Activated CD4-positive, alpha-beta T cell treated with anti-CD3 and anti-CD28 coated beads for 36 hours (primary cell): ENCODE measurements around the gene TUB. TPM values are rescaled to one million over a fixed set of nuclear protein-coding genes. Genes with fewer than 3 reads are reported as not detected.

ENCODE experiments used
- ATAC-seq: fragments of 200-7000 bp; cut with Tn5 transposase; one replicate; pipeline ENCODE4 v1.10.0; 2021; ENCODE audit warnings: mild to moderate bottlenecking, moderate library complexity
- CTCF ChIA-PET: fragments of 350-600 bp; sonication (Branson Sonifier 250); formaldehyde crosslinking; loops from one replicate; lab custom pipeline; 2021; ENCODE audit warnings: antibody characterized with exemption; lab: Charles Lee
- POLR2A ChIA-PET: fragments of 350-600 bp; sonication (Branson Sonifier 250); formaldehyde crosslinking; loops from one replicate; lab custom pipeline; 2021; ENCODE audit warnings: antibody characterized with exemption, inconsistent platforms; lab: Charles Lee
- DNase-seq: peaks from one replicate; pipeline ENCODE4 v3.0.0-alpha.2; 2020
- H3K27ac Mint-ChIP-seq: one replicate; pipeline ENCODE4 v1.8.0; 2021; ENCODE audit warnings: mixed read lengths
- H3K27me3 Mint-ChIP-seq: one replicate; pipeline ENCODE4 v1.8.0; 2021; ENCODE audit warnings: mixed read lengths
- H3K36me3 Mint-ChIP-seq: one replicate; pipeline ENCODE4 v1.8.0; 2021; ENCODE audit warnings: low read depth, mixed read lengths
- H3K4me1 Mint-ChIP-seq: one replicate; pipeline ENCODE4 v1.8.0; 2021; ENCODE audit warnings: mixed read lengths
- H3K4me3 Mint-ChIP-seq: one replicate; pipeline ENCODE4 v1.8.0; 2021; ENCODE audit warnings: mild to moderate bottlenecking, moderate library complexity, mixed read lengths
- H3K9me3 Mint-ChIP-seq: one replicate; pipeline ENCODE4 v1.8.0; 2021; ENCODE audit warnings: low read depth, mixed read lengths
- intact Hi-C, 2 experiments: fragments of 100-400 bp; cut with DNase I in 1 of 2; cut with micrococcal nuclease in 1 of 2; formaldehyde crosslinking; loops; one replicate each; pipeline versions ENCODE4 v1.14.2 to v1.15.1; 2022 to 2024; cut with DNase I, micrococcal nuclease
- total RNA-seq, 2 experiments: library from RNA; stranded (reverse); gene quantifications; one replicate each; pipeline ENCODE4 v1.2.3, GENCODE V29; 2021

The TUB gene
- total RNA-seq, 2 experiments from 2014 or later = 0.33 to 0.48 TPM

DNA sequence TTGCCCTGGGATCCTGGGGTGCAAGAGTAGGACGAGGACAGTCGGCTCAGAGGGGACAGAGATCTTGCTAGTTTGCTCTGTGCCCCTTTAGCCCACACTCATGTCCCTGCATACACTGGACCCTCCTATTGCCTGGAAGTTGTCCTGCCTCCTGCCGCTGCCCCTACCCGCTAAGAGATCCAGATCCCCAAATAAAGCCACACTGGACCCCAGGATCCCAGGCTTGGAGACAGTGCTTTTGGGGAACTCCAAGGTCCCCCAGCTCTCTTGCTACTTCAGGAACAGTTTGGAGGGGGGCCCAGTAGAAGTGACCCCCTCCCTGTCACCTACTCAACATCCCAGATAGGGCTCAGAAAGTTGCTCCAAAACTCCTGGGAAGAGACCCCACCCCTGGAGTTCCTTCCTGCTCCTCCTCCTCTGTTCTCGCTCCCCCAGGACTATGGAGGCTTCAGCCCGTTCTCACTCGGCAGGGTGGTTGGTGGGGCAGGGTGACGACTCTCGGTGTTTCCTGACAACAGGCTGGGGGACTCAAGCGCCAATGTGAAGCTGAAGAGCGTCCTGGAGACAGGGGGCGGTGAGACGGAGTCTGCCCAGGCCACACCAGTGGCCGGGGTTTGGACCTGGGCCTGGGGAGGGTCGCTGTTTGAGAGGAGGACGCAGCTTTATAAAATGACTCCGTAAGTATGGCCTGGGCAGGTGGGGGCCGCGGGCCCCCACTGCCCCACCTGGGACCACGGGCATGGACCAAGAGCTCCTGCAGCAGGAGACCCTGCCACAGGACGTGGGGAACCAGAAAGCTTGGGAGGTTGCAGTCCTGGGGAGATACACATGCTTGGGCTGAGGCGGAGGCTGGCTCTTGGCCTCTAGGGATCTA is 19.2 kb upstream of the TUB start:
- H3K27me3 Mint-ChIP-seq = no peaks in the 10 kb centered on the region
- H3K4me3 Mint-ChIP-seq = no peak overlapping the region
- H3K27ac Mint-ChIP-seq = no peak overlapping the region
- H3K36me3 Mint-ChIP-seq = no peaks in the 10 kb centered on the region
- no peaks in the 10 kb centered on the region for H3K4me1 Mint-ChIP-seq
- intact Hi-C loops = no loop called here
- CTCF ChIA-PET = interaction anchor here (1.1 kb wide), 1 partner anchor 56 kb away, joined by 6 read pairs; no protein-coding TSS in a partner anchor
- no peak for DNase-seq
- ATAC-seq = no peak
- POLR2A ChIA-PET = no interaction called here
- no peaks in the 10 kb centered on the region for H3K9me3 Mint-ChIP-seq

DNA sequence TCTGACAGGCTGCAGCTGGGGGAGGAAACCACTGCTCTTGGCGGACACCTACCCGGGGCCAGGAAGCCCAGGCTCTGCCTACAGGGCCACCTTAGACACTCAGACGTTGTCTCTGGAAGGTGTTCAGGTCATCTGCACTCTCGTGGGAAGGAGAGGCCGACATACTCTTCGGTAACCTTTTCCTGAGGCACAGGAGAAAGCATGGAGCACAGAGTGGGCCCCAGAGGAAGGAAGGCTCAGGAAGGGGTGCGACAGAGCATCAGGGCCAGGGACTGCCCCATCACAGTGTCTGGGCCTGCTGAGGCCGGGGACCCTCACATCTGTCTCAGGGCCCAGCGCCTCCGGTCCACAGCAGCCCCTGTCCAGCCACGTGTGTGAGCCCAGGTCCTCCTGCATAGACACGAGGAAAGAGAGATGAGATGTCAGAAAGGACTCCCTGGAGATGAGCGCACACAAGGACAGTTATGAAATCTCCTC is 18.2 kb upstream of the TUB start:
- POLR2A ChIA-PET = no interaction called here
- Mint-ChIP-seq H3K36me3 (no peaks in the 10 kb centered on the region), H3K9me3 (no peaks in the 10 kb centered on the region), H3K4me3 (no peak overlapping the region), H3K27me3 (peaks cover 3% of the 10 kb centered on the region), H3K27ac (no peak overlapping the region), H3K4me1 (no peaks in the 10 kb centered on the region)
- CTCF ChIA-PET = interaction anchor here (0.6 to 1.3 kb wide), 2 partner anchors 30 to 76 kb away, joined by 3 read pairs; partner anchors contain the start of gene EIF3F
- intact Hi-C loops = no loop called here
- DNase-seq = no peak
- no peak for ATAC-seq

DNA sequence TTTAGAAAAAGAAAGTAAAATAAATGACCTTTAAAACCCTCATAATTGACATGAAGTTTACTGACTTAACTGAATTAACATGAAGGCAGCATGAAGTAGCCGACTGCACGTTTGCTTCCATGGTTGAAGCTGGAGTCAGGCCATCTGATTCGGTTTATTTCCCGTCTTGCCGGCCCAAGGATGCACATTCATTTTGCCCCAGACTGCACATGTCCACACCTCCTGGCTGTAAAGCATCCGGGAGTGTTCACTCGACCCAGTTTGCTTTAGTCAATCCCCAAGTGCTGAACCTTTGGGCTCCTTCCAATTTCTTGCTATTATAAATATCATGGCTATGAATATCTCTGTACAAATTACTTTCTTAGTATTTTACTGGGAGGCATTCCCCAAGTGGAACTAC is 17.7 kb upstream of the TUB start:
- no peaks in the 10 kb centered on the region for H3K36me3 Mint-ChIP-seq
- no peaks in the 10 kb centered on the region for H3K4me1 Mint-ChIP-seq
- no peaks in the 10 kb centered on the region for H3K9me3 Mint-ChIP-seq
- DNase-seq (no peak), ATAC-seq (no peak)
- ChIA-PET POLR2A (no interaction called here), CTCF (interaction anchor here (1.3 to 1.6 kb wide), 2 partner anchors 21 to 76 kb away, joined by 3 to 4 read pairs; partner anchors contain the start of gene EIF3F)
- H3K27ac Mint-ChIP-seq = no peak overlapping the region
- intact Hi-C loops = no loop called here
- H3K4me3 Mint-ChIP-seq = no peak overlapping the region
- peaks cover 3% of the 10 kb centered on the region for H3K27me3 Mint-ChIP-seq

DNA sequence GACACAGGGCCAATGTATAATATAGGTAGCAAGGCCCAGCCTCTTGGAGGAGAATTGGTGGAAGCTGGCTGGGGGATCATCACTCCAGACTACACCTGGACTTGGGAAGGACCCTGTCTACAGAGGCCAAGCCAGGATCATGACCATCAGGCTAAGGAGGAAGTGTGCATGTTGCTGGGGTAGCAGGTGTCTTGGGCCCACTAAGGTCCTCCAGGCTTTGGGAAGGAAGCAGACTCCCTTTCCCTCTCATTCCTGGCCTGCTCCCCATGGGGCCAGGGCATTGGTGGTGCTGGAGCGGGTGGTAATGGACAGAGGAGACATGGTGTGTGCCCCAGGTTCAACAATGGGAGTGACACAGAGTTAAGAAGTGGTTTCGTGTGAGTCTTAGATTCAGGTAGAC is 16.0 kb upstream of the TUB start:
- Mint-ChIP-seq H3K4me1 (no peaks in the 10 kb centered on the region), H3K4me3 (no peak overlapping the region), H3K9me3 (no peaks in the 10 kb centered on the region), H3K27ac (no peak overlapping the region), H3K36me3 (no peaks in the 10 kb centered on the region), H3K27me3 (peaks cover 7% of the 10 kb centered on the region)
- no peak for DNase-seq
- CTCF ChIA-PET = no interaction called here
- POLR2A ChIA-PET = no interaction called here
- intact Hi-C loops = no loop called here
- no peak for ATAC-seq

DNA sequence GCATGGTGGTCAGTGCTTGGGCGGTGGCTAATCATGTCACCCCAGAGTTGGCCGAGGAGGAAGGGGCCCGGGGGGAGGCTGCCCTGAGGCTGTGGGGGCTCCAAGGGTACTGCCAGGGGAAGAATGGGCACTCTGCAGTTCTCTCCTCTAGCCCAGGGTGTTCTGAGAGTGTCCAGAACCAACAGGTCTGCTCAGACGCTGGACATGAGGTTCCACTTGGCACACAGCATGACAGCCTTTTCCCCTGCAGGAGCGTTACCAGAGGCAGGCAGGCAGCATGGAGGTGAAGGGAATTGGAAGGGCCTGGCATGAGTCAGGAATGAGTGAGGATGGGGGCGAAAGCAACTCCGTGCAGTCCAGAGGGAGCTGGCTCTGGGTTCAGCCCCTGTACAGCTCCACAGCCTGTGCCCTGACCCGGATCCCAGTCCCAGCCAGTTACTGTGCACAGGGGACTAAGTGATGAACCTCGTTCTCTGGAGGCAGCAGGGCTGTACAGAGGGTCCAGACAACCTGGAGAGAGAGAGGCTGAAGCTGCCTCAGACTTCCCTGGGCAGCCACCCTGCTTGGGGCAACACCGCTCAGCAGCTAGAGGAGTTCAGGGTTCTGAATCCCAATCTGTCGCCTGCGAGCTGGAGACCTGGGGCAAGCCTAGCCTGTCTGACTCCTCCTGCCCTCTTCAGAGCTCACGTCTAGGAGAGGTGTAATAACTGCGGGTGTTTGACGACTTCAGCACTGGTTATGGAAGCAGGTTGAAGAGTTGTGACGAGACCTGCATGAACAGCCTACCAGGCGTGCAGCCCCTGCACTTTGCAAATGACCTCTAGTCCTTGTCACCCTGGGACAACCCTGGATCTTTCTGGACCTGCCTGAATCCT is 14.7 kb upstream of the TUB start:
- no peaks in the 10 kb centered on the region for H3K36me3 Mint-ChIP-seq
- H3K4me3 Mint-ChIP-seq = no peak overlapping the region
- H3K9me3 Mint-ChIP-seq = no peaks in the 10 kb centered on the region
- peaks cover 9% of the 10 kb centered on the region for H3K27me3 Mint-ChIP-seq
- no peak overlapping the region for H3K27ac Mint-ChIP-seq
- intact Hi-C loops = no loop called here
- no peaks in the 10 kb centered on the region for H3K4me1 Mint-ChIP-seq
- ChIA-PET POLR2A (no interaction called here), CTCF (interaction anchor here (0.8 to 2.6 kb wide), 2 partner anchors 33 kb away, joined by 3 to 7 read pairs; no protein-coding TSS in a partner anchor)
- DNase-seq (no peak), ATAC-seq (no peak)

DNA sequence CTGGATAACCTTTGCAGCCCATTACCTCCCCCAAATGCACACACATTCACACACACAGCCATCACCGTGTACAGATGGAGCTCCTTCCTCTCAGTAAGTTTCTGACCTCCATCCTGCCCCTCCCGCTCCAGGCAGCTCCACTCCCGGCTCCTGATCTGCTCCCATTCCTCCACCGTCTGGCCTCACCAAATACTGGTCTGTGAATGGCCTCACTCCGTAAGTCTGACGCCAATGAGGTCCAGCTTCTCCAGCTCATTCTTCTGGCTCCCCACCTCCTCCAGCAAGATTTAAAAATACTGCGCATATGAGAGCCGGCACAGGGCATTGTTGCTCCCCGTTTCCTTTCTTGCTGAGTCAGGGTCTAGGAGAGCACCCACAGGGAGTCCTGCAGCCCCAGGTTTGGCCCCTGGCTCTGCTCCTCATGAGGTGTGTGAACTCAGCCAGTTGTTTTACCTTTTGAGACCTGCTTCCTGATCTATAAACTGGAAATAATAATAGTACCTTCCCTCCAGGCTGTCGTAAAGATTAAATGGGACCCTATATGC is 14.0 kb upstream of the TUB start:
- ATAC-seq (no peak), DNase-seq (no peak)
- Mint-ChIP-seq H3K4me1 (no peaks in the 10 kb centered on the region), H3K9me3 (no peaks in the 10 kb centered on the region), H3K27ac (no peak overlapping the region), H3K4me3 (no peak overlapping the region), H3K36me3 (no peaks in the 10 kb centered on the region), H3K27me3 (peaks cover 11% of the 10 kb centered on the region)
- CTCF ChIA-PET = interaction anchor here (0.8 to 2.6 kb wide), 4 partner anchors 18 to 60 kb away, joined by 3 to 7 read pairs (median 3); no protein-coding TSS in a partner anchor
- intact Hi-C loops = no loop called here
- POLR2A ChIA-PET = no interaction called here

DNA sequence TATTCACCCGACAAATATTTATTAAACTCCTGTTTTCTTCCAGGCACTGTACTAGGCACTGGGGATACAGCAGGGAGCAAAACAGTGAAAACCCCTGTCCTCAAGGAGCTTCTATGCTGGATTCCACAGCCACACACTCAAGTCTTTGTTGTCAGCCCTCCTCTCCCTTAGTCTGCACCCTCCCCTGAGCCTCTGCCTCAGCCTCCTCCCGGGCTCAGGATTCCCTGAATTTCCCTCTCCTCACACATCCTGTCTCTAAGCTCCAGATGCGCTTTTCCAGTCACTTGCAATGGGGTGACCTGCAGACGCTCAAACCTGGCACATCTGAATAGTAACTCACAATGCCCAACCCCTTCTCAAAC is 13.5 kb upstream of the TUB start:
- POLR2A ChIA-PET = no interaction called here
- Mint-ChIP-seq H3K4me1 (no peaks in the 10 kb centered on the region), H3K4me3 (no peak overlapping the region), H3K27me3 (peaks cover 14% of the 10 kb centered on the region), H3K36me3 (no peaks in the 10 kb centered on the region), H3K27ac (no peak overlapping the region), H3K9me3 (no peaks in the 10 kb centered on the region)
- intact Hi-C loops = no loop called here
- DNase-seq (no peak), ATAC-seq (no peak)
- CTCF ChIA-PET = interaction anchor here (0.6 to 2.6 kb wide), 5 partner anchors 18 to 1317 kb away, joined by 3 to 7 read pairs (median 3); partner anchors contain the start of gene IPO7

DNA sequence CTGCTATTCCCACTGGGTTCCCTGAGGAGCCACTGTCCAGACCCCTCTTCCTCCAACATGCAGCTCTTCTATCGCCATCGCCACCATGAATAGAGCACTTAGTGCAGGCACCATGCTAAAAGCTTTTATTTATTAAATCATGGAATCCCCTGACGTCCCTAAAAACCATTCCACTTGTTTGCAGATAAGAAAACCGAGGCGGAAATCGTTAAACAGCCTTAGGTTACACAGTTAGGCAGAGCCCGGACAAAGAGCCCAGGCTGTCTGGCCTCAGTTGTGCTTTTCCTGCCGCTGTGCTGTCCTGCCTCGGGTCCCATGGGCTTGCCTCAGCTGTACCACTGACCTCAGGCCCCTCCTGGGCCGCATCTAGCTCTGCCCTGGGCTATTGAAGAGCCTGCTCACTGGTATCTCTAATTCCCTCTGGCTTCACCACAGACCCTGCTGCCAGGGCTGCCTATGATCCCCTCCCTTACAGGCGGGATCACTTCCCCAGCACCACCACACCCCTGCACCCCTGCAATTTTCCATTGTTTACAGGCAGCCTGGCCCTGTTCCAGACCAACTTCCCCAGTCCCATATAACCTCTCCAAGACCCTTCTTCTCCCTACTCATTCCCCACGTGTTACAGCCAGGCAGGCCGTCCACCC is 13.0 kb upstream of the TUB start:
- POLR2A ChIA-PET = no interaction called here
- Mint-ChIP-seq H3K4me3 (no peak overlapping the region), H3K27ac (no peak overlapping the region), H3K9me3 (no peaks in the 10 kb centered on the region), H3K4me1 (no peaks in the 10 kb centered on the region), H3K36me3 (no peaks in the 10 kb centered on the region), H3K27me3 (peaks cover 14% of the 10 kb centered on the region)
- intact Hi-C loops = no loop called here
- CTCF ChIA-PET = interaction anchor here (0.6 to 2.6 kb wide), 5 partner anchors 19 to 1316 kb away, joined by 3 to 7 read pairs (median 3); partner anchors contain the start of gene IPO7
- ATAC-seq = no peak
- DNase-seq = no peak

DNA sequence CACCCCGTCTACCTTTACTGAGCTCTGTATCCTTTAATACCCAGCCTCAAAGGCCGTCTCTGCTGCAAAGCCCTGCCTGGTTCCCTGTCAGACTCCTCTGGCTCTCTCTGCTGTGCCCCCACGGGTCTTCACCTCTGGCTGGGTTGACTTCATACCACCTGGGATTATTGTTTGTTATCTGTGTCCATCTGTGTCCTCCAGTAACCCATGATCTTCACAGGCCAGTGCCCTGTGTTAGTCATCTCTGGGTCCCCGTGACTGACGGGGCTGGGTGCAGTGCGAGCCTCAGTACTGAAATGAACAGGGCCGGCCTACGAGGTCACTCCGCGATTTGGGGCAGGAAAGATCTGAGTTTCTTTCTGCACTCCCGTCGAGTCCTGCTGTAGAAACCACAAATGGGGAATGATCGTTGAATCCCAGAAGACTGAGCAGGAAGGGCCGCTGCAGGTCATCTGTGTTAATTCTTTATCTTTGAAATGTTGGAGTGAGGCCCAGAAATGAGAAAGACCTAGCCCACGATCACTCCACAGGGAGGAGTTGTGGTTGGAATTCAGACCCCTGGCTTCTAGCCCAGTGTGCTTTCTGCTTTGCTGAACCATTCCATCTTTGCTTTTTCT is 12.3 kb upstream of the TUB start:
- H3K4me3 Mint-ChIP-seq = no peak overlapping the region
- H3K27me3 Mint-ChIP-seq = peaks cover 14% of the 10 kb centered on the region
- H3K27ac Mint-ChIP-seq = no peak overlapping the region
- CTCF ChIA-PET = interaction anchor here (0.7 to 2.6 kb wide), 3 partner anchors 30 to 36 kb away, joined by 3 to 7 read pairs (median 3); no protein-coding TSS in a partner anchor
- H3K36me3 Mint-ChIP-seq = no peaks in the 10 kb centered on the region
- POLR2A ChIA-PET = no interaction called here
- ATAC-seq (no peak), DNase-seq (no peak)
- no peaks in the 10 kb centered on the region for H3K4me1 Mint-ChIP-seq
- intact Hi-C loops = no loop called here
- no peaks in the 10 kb centered on the region for H3K9me3 Mint-ChIP-seq

DNA sequence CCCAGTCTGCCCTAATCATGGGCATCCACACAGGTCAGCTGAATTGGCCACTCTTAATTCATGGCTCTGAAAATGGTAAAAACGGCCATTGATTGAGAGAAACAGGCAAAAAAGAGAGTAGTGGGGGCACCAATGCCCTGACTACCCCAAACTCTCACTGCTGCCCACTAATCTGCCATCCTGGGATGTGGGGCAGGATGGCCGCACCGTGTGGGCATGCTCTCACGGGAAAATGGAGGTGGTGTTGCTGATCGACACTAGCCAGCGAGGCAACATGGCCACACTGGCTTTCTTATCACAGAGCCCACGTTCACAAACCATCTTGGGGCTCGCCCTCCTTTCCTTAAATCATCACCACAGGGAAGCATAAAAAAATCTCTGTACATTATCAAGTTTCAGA is 11.2 kb upstream of the TUB start:
- ATAC-seq (no peak), DNase-seq (no peak)
- Mint-ChIP-seq H3K4me1 (no peaks in the 10 kb centered on the region), H3K27ac (no peak overlapping the region), H3K4me3 (no peak overlapping the region), H3K9me3 (no peaks in the 10 kb centered on the region), H3K36me3 (no peaks in the 10 kb centered on the region), H3K27me3 (peaks cover 17% of the 10 kb centered on the region)
- CTCF ChIA-PET = interaction anchor here (0.8 kb wide), 1 partner anchor 31 kb away, joined by 3 read pairs; no protein-coding TSS in a partner anchor
- intact Hi-C loops = loop anchor here (1.0 to 10.0 kb wide), 4 partner anchors 32 to 175 kb away; no protein-coding TSS in a partner anchor
- POLR2A ChIA-PET = interaction anchor here (0.6 kb wide), 1 partner anchor 65 kb away, joined by 3 read pairs; no protein-coding TSS in a partner anchor
